Tibial nerve (tissue), 4 donors: ENCODE data around the gene RTP2.

Experiments used
- EP300 ChIP-seq, 2 donors: sonication (generic); formaldehyde crosslinking; IDR thresholded peaks; one replicate each; pipeline ENCODE4 v1.6.1; 2017; ENCODE audit warnings: antibody characterized with exemption in 2 of 2, mild to moderate bottlenecking in 1 of 2
- POLR2A ChIP-seq, 2 donors: fragments of 450-650 bp; IDR thresholded peaks; one replicate each; pipeline ENCODE4 v1.6.1; 2017; ENCODE audit warnings: antibody characterized with exemption in 2 of 2, mild to moderate bottlenecking in 2 of 2, moderate library complexity in 2 of 2
- TF ChIP-seq, protein P1 (sequence below), 5 experiments: fragments of 200-600 bp in 3 of 5; fragments of 450-650 bp in 2 of 5; sonication (generic) in 3 of 5; IDR thresholded peaks; one replicate each; pipeline ENCODE4 v1.5.1; 2016 to 2019; ENCODE audit warnings: antibody characterized with exemption in 5 of 5, mild to moderate bottlenecking in 3 of 5, moderate library complexity in 2 of 5

DNA sequence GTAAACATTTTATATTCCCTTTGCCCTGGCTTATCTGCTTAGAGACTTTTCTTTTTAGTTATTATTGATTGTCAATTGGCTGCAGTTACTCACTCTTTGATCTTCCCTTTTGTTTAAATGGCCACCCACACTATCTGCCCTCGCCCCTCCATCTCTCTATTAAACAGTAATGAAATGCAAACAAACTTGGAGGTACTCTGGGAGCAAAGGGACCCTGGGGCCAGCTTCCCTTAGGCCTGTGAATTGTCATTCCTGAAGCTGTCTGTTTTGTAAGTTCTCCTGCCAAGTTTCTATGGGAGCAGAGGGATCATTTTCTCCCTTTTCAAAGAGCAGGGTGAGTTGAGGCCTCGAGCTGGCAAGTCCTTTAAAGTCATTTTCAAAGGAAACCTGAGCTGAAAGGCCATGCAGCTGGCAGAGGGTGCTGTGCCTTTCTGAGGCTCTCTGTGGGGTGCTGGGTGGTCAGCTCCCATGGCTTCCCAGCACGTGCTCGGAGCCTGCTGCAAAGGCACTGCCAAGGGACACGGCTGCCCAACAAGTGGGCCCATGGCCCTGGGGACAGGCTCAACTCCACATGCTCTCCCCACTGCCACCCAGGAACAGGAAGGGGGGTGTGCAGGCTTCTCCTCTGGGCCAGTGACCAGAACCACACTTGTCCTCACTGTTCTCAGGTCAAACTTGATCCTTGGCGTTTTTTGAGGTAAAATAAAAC, 17.4 kb upstream of the RTP2 start:
- TF ChIP-seq, protein P1, sequence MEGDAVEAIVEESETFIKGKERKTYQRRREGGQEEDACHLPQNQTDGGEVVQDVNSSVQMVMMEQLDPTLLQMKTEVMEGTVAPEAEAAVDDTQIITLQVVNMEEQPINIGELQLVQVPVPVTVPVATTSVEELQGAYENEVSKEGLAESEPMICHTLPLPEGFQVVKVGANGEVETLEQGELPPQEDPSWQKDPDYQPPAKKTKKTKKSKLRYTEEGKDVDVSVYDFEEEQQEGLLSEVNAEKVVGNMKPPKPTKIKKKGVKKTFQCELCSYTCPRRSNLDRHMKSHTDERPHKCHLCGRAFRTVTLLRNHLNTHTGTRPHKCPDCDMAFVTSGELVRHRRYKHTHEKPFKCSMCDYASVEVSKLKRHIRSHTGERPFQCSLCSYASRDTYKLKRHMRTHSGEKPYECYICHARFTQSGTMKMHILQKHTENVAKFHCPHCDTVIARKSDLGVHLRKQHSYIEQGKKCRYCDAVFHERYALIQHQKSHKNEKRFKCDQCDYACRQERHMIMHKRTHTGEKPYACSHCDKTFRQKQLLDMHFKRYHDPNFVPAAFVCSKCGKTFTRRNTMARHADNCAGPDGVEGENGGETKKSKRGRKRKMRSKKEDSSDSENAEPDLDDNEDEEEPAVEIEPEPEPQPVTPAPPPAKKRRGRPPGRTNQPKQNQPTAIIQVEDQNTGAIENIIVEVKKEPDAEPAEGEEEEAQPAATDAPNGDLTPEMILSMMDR (IDR thresholded peaks at IDR 0.05): no peak
- TF ChIP-seq EP300 (IDR thresholded peaks at IDR 0.05): no peak
- no peak for TF ChIP-seq POLR2A (IDR thresholded peaks at IDR 0.05)
